ENCODE data around the gene CYP2B6.

- TF ChIP-seq CTCF (IDR thresholded peaks at IDR 0.05) (no peak), E2F6 (IDR thresholded peaks at IDR 0.05; ENCODE audit: borderline replicate concordance, low read depth) (no peak), HEYL (CRISPR knock-in tag; IDR thresholded peaks at IDR 0.05) (no peak), POLR2A (IDR thresholded peaks at IDR 0.05; ENCODE audit: low read length) (no peak), MAX (IDR thresholded peaks at IDR 0.05) (no peak), PBX3 (IDR thresholded peaks at IDR 0.05) (no peak), CHD4 (IDR thresholded peaks at IDR 0.05; ENCODE audit: borderline replicate concordance) (no peak)
Measured at GRCh38 chr19:40947114-40947513, 44.0 kb upstream of the CYP2B6 start.

All from A549 (cell line).